Thyroid gland (tissue), 4 donors: ENCODE measurements around the gene SLC35F1.

Experiments used
- POLR2A ChIP-seq, 2 donors: fragments of 450-650 bp; IDR thresholded peaks; one replicate each; pipeline ENCODE4 v1.6.1; 2017; ENCODE audit warnings: antibody characterized with exemption in 2 of 2, mild to moderate bottlenecking in 2 of 2, moderate library complexity in 1 of 2
- TF ChIP-seq, protein P1 (sequence below), 6 experiments: fragments of 200-600 bp in 3 of 6; fragments of 450-650 bp in 3 of 6; sonication (generic) in 3 of 6; IDR thresholded peaks; one replicate each; pipeline ENCODE4 v1.5.1; 2016 to 2019; ENCODE audit warnings: antibody characterized with exemption in 6 of 6, mild to moderate bottlenecking in 2 of 6, inconsistent platforms in 1 of 6, moderate library complexity in 1 of 6

DNA sequence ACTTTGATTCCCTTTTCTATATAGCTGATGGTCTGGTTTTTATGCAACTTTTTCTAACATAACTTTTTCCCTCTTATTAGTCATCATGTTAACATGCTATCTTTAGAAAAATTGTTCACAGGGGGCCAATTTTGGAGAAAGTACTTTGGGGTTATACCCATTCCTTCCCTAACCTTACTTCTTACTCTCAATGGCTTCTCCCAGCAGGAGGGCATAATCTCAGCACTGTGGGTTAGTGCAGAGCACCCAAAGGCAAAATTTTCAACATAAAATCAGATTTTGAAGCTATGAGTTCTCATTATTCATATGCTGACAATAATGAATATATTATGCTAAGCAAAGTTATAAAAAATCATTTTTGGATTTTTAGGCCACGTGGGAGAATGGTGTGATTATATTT is 299.2 kb downstream of the SLC35F1 start:
- TF ChIP-seq, protein P1, sequence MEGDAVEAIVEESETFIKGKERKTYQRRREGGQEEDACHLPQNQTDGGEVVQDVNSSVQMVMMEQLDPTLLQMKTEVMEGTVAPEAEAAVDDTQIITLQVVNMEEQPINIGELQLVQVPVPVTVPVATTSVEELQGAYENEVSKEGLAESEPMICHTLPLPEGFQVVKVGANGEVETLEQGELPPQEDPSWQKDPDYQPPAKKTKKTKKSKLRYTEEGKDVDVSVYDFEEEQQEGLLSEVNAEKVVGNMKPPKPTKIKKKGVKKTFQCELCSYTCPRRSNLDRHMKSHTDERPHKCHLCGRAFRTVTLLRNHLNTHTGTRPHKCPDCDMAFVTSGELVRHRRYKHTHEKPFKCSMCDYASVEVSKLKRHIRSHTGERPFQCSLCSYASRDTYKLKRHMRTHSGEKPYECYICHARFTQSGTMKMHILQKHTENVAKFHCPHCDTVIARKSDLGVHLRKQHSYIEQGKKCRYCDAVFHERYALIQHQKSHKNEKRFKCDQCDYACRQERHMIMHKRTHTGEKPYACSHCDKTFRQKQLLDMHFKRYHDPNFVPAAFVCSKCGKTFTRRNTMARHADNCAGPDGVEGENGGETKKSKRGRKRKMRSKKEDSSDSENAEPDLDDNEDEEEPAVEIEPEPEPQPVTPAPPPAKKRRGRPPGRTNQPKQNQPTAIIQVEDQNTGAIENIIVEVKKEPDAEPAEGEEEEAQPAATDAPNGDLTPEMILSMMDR (IDR thresholded peaks at IDR 0.05) = no peak
- no peak for TF ChIP-seq POLR2A (IDR thresholded peaks at IDR 0.05)
